Measurements from ENCODE around the gene SERPINF2.
"Not testable (repeated sequence)": the region's sequence is repeated elsewhere in the genome, so short reads cannot be mapped to it uniquely, and the experiment has no call there.

Gene SERPINF2

GRCh38 chr17:1742371-1743087 lies at the start of gene SERPINF2:
Gene SERPINF2 (plus strand): TSS chr17:1742871. CDS start chr17:1744996, 2,125 bp downstream.
- Histone ChIP-seq H3K9me3 (ENCODE audit: low read length) (no peaks in the 10 kb centered on the region), H3K9ac (ENCODE audit: low read length) (no peak within 1 kb of the TSS), H3K36me3 (ENCODE audit: insufficient read depth, low read length) (peaks cover under 1% of the 10 kb centered on the region), H3K27me3 (ENCODE audit: control insufficient read depth in 1 of 2, insufficient read depth in 2 of 2, low read length in 2 of 2) (no peaks in the 10 kb centered on the region), H3K27ac (ENCODE audit: low read depth, low read length) (no peak within 1 kb of the TSS), H3K4me3 (ENCODE audit: low read depth in 1 of 2, low read length in 2 of 2) (no peak within 1 kb of the TSS), H3K4me1 (ENCODE audit: insufficient read depth, low read length) (no peaks in the 10 kb centered on the region)

GRCh38 chr17:1693339-1693738 lies 49.3 kb upstream of the SERPINF2 start:
- H3K4me1 ChIP-seq (ENCODE audit: insufficient read depth, low read length): no peaks in the 10 kb centered on the region
- H3K4me3 ChIP-seq (ENCODE audit: low read depth in 1 of 2, low read length in 2 of 2): no peak overlapping the region
- no peaks in the 10 kb centered on the region for H3K36me3 ChIP-seq (ENCODE audit: insufficient read depth, low read length)
- no peaks in the 10 kb centered on the region for H3K9me3 ChIP-seq (ENCODE audit: low read length)
- H3K27me3 ChIP-seq (ENCODE audit: control insufficient read depth in 1 of 2, insufficient read depth in 2 of 2, low read length in 2 of 2): no peaks in the 10 kb centered on the region
- no peak overlapping the region for H3K9ac ChIP-seq (ENCODE audit: low read length)
- no peak overlapping the region for H3K27ac ChIP-seq (ENCODE audit: low read depth, low read length)

GRCh38 chr17:1695365-1695764 lies 47.3 kb upstream of the SERPINF2 start:
- Histone ChIP-seq H3K9ac (ENCODE audit: low read length) (no peak overlapping the region), H3K4me3 (ENCODE audit: low read depth in 1 of 2, low read length in 2 of 2) (no peak overlapping the region), H3K4me1 (ENCODE audit: insufficient read depth, low read length) (no peaks in the 10 kb centered on the region), H3K36me3 (ENCODE audit: insufficient read depth, low read length) (no peaks in the 10 kb centered on the region), H3K27ac (ENCODE audit: low read depth, low read length) (no peak overlapping the region), H3K9me3 (ENCODE audit: low read length) (no peaks in the 10 kb centered on the region), H3K27me3 (ENCODE audit: control insufficient read depth in 1 of 2, insufficient read depth in 2 of 2, low read length in 2 of 2) (no peaks in the 10 kb centered on the region)

GRCh38 chr17:1697681-1698080 lies 45.0 kb upstream of the SERPINF2 start:
- no peak overlapping the region for H3K27ac ChIP-seq (ENCODE audit: low read depth, low read length)

GRCh38 chr17:1699891-1700290 lies 42.8 kb upstream of the SERPINF2 start:
- H3K4me3 ChIP-seq (ENCODE audit: low read depth in 1 of 2, low read length in 2 of 2); H3K9me3 ChIP-seq (ENCODE audit: low read length); H3K4me1 ChIP-seq (ENCODE audit: insufficient read depth, low read length); H3K9ac ChIP-seq (ENCODE audit: low read length); H3K27me3 ChIP-seq (ENCODE audit: control insufficient read depth in 1 of 2, insufficient read depth in 2 of 2, low read length in 2 of 2); H3K36me3 ChIP-seq (ENCODE audit: insufficient read depth, low read length); H3K27ac ChIP-seq (ENCODE audit: low read depth, low read length): not testable (repeated sequence)

More at GRCh38 chr17:1697681-1698080, 45.0 kb upstream of the SERPINF2 start:
- Histone ChIP-seq H3K4me1 (ENCODE audit: insufficient read depth, low read length) (no peaks in the 10 kb centered on the region), H3K9ac (ENCODE audit: low read length) (no peak overlapping the region), H3K4me3 (ENCODE audit: low read depth in 1 of 2, low read length in 2 of 2) (no peak overlapping the region), H3K36me3 (ENCODE audit: insufficient read depth, low read length) (no peaks in the 10 kb centered on the region), H3K27me3 (ENCODE audit: control insufficient read depth in 1 of 2, insufficient read depth in 2 of 2, low read length in 2 of 2) (no peaks in the 10 kb centered on the region), H3K9me3 (ENCODE audit: low read length) (no peaks in the 10 kb centered on the region)

GRCh38 chr17:1703063-1703462 lies 39.6 kb upstream of the SERPINF2 start:
- H3K27me3 ChIP-seq (ENCODE audit: control insufficient read depth in 1 of 2, insufficient read depth in 2 of 2, low read length in 2 of 2): no peaks in the 10 kb centered on the region
- no peaks in the 10 kb centered on the region for H3K36me3 ChIP-seq (ENCODE audit: insufficient read depth, low read length)
- no peaks in the 10 kb centered on the region for H3K4me1 ChIP-seq (ENCODE audit: insufficient read depth, low read length)
- no peak overlapping the region for H3K4me3 ChIP-seq (ENCODE audit: low read depth in 1 of 2, low read length in 2 of 2)
- no peaks in the 10 kb centered on the region for H3K9me3 ChIP-seq (ENCODE audit: low read length)
- no peak overlapping the region for H3K27ac ChIP-seq (ENCODE audit: low read depth, low read length)
- H3K9ac ChIP-seq (ENCODE audit: low read length): no peak overlapping the region

GRCh38 chr17:1705004-1705403 lies 37.7 kb upstream of the SERPINF2 start:
- H3K27me3 ChIP-seq (ENCODE audit: control insufficient read depth in 1 of 2, insufficient read depth in 2 of 2, low read length in 2 of 2): no peaks in the 10 kb centered on the region
- H3K36me3 ChIP-seq (ENCODE audit: insufficient read depth, low read length): no peaks in the 10 kb centered on the region
- H3K9ac ChIP-seq (ENCODE audit: low read length): no peak overlapping the region
- no peaks in the 10 kb centered on the region for H3K4me1 ChIP-seq (ENCODE audit: insufficient read depth, low read length)
- H3K4me3 ChIP-seq (ENCODE audit: low read depth in 1 of 2, low read length in 2 of 2): no peak overlapping the region
- H3K9me3 ChIP-seq (ENCODE audit: low read length): no peaks in the 10 kb centered on the region
- no peak overlapping the region for H3K27ac ChIP-seq (ENCODE audit: low read depth, low read length)

GRCh38 chr17:1707107-1707506 lies 35.6 kb upstream of the SERPINF2 start:
- H3K9ac ChIP-seq (ENCODE audit: low read length): no peak overlapping the region
- H3K9me3 ChIP-seq (ENCODE audit: low read length): no peaks in the 10 kb centered on the region
- peaks cover 3% of the 10 kb centered on the region for H3K36me3 ChIP-seq (ENCODE audit: insufficient read depth, low read length)
- H3K27ac ChIP-seq (ENCODE audit: low read depth, low read length): no peak overlapping the region
- H3K27me3 ChIP-seq (ENCODE audit: control insufficient read depth in 1 of 2, insufficient read depth in 2 of 2, low read length in 2 of 2): no peaks in the 10 kb centered on the region
- H3K4me1 ChIP-seq (ENCODE audit: insufficient read depth, low read length): no peaks in the 10 kb centered on the region
- H3K4me3 ChIP-seq (ENCODE audit: low read depth in 1 of 2, low read length in 2 of 2): no peak overlapping the region

- peaks cover 20% of the 10 kb centered on the region for H3K36me3 ChIP-seq (ENCODE audit: insufficient read depth, low read length)
- not testable (repeated sequence) for H3K9me3 ChIP-seq (ENCODE audit: low read length); H3K27ac ChIP-seq (ENCODE audit: low read depth, low read length); H3K4me3 ChIP-seq (ENCODE audit: low read depth in 1 of 2, low read length in 2 of 2); H3K9ac ChIP-seq (ENCODE audit: low read length); H3K27me3 ChIP-seq (ENCODE audit: control insufficient read depth in 1 of 2, insufficient read depth in 2 of 2, low read length in 2 of 2)
- peaks cover 11% of the 10 kb centered on the region for H3K4me1 ChIP-seq (ENCODE audit: insufficient read depth, low read length)
Observed at GRCh38 chr17:1708791-1709346, 33.8 kb upstream of the SERPINF2 start.

GRCh38 chr17:1709403-1709951 lies 33.2 kb upstream of the SERPINF2 start:
- Histone ChIP-seq H3K27ac (ENCODE audit: low read depth, low read length) (no peak overlapping the region), H3K27me3 (ENCODE audit: control insufficient read depth in 1 of 2, insufficient read depth in 2 of 2, low read length in 2 of 2) (no peaks in the 10 kb centered on the region), H3K36me3 (ENCODE audit: insufficient read depth, low read length) (peaks cover 20% of the 10 kb centered on the region), H3K9me3 (ENCODE audit: low read length) (no peaks in the 10 kb centered on the region), H3K4me1 (ENCODE audit: insufficient read depth, low read length) (peaks cover 17% of the 10 kb centered on the region), H3K9ac (ENCODE audit: low read length) (no peak overlapping the region), H3K4me3 (ENCODE audit: low read depth in 1 of 2, low read length in 2 of 2) (peak overlapping the region in 1 of 2 donors; percentile 64)

- no peak within 1 kb of the TSS for H3K9ac ChIP-seq (ENCODE audit: low read length)
- H3K27me3 ChIP-seq (ENCODE audit: control insufficient read depth in 1 of 2, insufficient read depth in 2 of 2, low read length in 2 of 2): no peaks in the 10 kb centered on the region
Observed at GRCh38 chr17:1709971-1710806, 32.5 kb upstream of the SERPINF2 start, which contains the start of gene TLCD2. Gene TLCD2 (minus strand): TSS chr17:1710377. CDS start chr17:1710242, 135 bp downstream.

More at GRCh38 chr17:1709971-1710806, 32.5 kb upstream of the SERPINF2 start, which contains the start of gene TLCD2:
- peaks cover 20% of the 10 kb centered on the region for H3K4me1 ChIP-seq (ENCODE audit: insufficient read depth, low read length)
- peak within 1 kb of the TSS; percentile 78 for H3K27ac ChIP-seq (ENCODE audit: low read depth, low read length)
- H3K36me3 ChIP-seq (ENCODE audit: insufficient read depth, low read length): peaks cover 20% of the 10 kb centered on the region
- peak within 1 kb of the TSS; percentile 52 to 64 for H3K4me3 ChIP-seq (ENCODE audit: low read depth in 1 of 2, low read length in 2 of 2)
- no peaks in the 10 kb centered on the region for H3K9me3 ChIP-seq (ENCODE audit: low read length)

Data from muscle layer of colon (tissue), 2 donors.